HG02973 (cell line): ENCODE measurements around the gene SPIRE1.
"Not testable (repeated sequence)": the region's sequence is repeated elsewhere in the genome, so short reads cannot be mapped to it uniquely, and the experiment has no call there.

Experiments used
- ATAC-seq: cut with Tn5 transposase; IDR thresholded peaks from one replicate; pipeline ENCODE4 v1.9.1; 2021; ENCODE audit warnings: moderate library complexity; ENCODE audit not compliant: unreplicated experiment

The SPIRE1 gene

GRCh38 chr18:12599966-12600365 is 57.9 kb downstream of the SPIRE1 start:
- ATAC-seq, result no peak

DNA sequence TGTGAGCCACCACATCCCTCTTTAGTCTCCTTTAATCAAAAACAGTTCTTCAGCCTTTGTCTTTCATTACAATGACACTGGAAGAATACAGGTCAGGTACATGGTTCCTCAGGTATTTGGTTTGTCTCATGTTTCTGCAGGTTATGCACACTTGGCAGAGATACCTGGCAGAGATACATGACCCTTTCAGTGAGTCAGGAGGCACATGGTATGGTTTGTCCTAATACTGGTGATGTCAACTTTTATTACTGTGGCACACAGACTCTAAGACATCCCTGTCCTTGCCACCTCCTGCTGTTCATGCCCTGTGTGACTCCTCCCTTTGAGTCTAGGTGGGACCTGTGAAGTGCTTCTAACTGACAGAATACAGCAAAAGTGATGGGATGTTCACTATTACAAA is 58.4 kb downstream of the SPIRE1 start:
- no peak for ATAC-seq

GRCh38 chr18:12598181-12598930 is 59.6 kb downstream of the SPIRE1 start:
- no peak for ATAC-seq

DNA sequence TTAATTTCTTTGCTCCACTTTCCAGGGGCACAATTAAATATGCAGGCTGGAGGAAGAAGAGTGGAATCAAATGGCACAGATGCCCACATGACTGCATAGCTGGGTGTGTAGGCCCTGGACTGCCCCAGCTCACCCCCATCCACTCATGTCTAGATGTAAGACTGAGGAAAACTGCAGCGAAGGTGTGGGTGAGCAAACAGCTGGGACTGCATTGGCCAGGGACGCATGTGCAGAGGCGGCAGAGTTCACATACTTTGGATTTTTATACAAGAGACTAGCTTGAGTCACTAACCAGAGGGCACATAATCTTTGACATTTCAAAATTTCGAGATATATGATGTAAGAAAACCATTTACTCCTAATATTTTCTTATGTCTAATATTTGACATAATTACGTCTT is 60.1 kb downstream of the SPIRE1 start:
- ATAC-seq, result no peak

- ATAC-seq, result no peak
These were observed 62.2 kb downstream of the SPIRE1 start for GRCh38 chr18:12595571-12596255.

GRCh38 chr18:12593866-12594265 is 64.0 kb downstream of the SPIRE1 start:
- ATAC-seq, result no peak

GRCh38 chr18:12592597-12593127 is 65.2 kb downstream of the SPIRE1 start:
- ATAC-seq, result no peak

GRCh38 chr18:12589448-12589847 is 68.5 kb downstream of the SPIRE1 start:
- ATAC-seq, result no peak

GRCh38 chr18:12586956-12587355 is 71.0 kb downstream of the SPIRE1 start:
- no peak for ATAC-seq

DNA sequence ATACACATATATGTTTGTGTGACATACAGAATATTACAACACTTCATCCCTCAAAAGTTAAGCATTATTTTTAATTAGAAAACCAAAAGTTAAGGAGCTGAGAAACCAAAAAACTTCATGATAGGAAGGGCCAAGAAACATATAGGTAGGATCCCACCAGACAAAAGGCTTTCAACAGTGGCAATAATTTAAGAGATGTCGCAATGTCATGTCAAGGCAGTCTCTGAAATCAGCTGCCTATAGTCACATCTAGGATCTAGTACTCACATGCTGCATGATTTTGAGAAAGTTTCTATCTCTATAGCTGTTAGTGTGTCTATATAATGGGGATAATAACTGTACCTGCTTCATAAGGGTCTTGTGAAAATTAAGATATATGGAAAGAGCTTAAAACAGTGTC is 72.7 kb downstream of the SPIRE1 start:
- no peak for ATAC-seq

DNA sequence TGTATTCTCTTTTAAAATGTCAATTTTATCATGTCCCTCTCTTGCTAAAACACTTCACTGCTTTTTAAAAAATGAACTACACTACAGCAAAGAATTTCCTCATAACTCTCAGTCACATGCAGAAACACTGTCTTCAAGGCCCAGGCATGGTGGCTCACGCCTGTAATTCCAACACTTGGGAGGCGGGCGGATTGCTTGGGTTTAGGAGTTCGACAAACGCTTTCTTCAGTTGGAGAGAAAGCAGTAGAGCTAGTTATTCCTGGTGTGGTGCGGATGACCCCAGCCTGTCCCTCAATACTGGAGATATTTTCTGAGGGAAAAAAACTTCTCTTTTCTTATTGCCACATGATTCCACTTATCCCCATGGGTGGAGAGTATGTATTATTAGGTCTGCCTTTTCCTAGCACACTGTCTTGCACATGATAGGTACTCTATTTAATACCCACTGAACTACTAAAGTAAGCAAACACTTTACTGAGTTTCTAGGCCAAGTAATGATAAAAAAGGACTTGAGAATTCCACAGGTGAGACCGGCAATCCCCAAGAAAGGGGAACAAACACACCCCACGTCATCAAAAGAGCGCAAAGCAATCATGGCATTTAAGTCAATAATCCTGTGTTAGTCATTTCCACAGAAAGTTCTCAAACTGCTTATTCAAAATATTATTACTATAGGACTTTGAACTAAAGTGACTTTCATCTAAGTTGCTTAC is 77.1 kb downstream of the SPIRE1 start:
- no peak for ATAC-seq

- no peak for ATAC-seq
These were observed 78.1 kb downstream of the SPIRE1 start for GRCh38 chr18:12579775-12580174.

- ATAC-seq, result no peak
These were observed 80.1 kb downstream of the SPIRE1 start for GRCh38 chr18:12577848-12578247.

GRCh38 chr18:12574494-12575185 is 83.3 kb downstream of the SPIRE1 start:
- ATAC-seq, result no peak

DNA sequence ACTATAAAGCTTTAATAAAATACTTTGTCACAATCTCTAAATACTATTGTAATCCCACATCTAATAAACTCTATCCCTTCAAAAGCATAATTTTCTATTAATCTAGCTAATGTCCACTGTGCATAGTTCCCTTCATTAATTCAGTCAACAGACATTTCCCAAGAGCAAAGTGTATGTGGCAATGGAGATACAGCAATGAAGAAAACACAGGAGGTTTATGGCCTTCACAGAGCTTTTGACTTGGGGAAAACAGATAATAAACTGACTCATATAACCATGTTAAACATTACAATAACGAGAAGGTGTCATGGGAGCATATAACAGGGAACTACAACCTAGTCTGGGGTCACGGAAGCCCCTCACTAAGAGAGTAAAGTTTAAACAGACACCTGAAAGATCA is 86.3 kb downstream of the SPIRE1 start:
- ATAC-seq, result no peak

DNA sequence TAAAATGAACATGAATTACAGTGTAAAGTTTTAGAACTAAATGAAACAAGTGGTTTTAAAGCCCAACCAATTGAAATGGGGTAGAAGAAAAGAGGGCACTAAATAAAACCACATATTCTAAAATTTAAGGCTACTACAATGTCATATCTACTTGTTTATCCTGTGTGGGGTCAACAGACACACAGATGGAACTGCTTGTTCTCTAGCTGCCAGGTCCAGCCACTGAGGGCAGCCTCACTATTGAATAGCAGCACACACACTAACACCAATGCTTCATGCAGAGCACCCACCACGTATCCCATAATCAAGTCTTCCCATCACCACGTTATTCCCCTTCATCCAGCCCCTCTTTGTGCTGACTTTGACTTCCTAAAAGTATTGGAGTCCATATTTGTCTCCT is 88.1 kb downstream of the SPIRE1 start:
- ATAC-seq, result no peak

- no peak for ATAC-seq
These were observed 90.1 kb downstream of the SPIRE1 start for GRCh38 chr18:12567849-12568248.

GRCh38 chr18:12564861-12565260 is 93.0 kb downstream of the SPIRE1 start:
- ATAC-seq, result no peak

DNA sequence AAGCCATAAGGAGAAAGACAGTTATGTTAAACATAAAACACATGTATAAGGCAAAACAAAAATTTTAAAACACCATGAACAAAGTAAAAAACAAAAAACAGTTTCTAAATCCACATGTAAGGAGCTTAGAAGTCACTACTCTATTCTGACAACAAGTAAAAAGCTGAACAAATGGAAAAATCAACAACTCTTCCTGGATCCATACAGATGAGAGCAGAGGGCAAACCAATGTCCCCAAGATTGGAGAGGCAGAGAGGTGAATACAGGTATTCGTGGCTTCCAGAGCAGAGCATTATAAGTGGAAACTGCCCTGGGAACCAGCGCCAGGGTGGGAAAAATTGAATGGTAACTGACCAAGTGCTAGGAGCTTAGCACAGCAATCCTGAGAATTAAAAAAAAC is 93.5 kb downstream of the SPIRE1 start:
- ATAC-seq, result no peak

DNA sequence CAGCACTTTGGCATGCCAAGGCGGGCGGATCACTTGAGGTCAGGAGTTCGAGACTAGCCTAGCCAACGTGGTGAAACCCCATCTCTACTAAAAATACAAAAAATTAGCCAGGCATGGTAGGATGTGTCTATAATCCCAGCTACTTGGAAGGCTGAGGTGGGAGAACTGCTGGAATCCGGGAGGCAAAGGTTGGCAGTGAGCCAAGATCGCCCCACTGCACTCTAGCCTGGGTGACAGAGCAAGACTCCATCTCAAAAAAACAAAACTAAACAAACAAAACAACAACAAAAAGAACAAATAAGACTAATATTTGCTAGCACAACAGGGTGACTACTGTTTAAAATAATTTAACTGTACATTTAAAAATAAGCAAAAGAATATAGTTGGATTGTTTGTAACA is 97.3 kb downstream of the SPIRE1 start:
- ATAC-seq, result not testable (repeated sequence)

- ATAC-seq, result no peak
These were observed 98.6 kb downstream of the SPIRE1 start for GRCh38 chr18:12559319-12559718.
